Measurements from ENCODE around the gene NOTCH2.

DNA sequence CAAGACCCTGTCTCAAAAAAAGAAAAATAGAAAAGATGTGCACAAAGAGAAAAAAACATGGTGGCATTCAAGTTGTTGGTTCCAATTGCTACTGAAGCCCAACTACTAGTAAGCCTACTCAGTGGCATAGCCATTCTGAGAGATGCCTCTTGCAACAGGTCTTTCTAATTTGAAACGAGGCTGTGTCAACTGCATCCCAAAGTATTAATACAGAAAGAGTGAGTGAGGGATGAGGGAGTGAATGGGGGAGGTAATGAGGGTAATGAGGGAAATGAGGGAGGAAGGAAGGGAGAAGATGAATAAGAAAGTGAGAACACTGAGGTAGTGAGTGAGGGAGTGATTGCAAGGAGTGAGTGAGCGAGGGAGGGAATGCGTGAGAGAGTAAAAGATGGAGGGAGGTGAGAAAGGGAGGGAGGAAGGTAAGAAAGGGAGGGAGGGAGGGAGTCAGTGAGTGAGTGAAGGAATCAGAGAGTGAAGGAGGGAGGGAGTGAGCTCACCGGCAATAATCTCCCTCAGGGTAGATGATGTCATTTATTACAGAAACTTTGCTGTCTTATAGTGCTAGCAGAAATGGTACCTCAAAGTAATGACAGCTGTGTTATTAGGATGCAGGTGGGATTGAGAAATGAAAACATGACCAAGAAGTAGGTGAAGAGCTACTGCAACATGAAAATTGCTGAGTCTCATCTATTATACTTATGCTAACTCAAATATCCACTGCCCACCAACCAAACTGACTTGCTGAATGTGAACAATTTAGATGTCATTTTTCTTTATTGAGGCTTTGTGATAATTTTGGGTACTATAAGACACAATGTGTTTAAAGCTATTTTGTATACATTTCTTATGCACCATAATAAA, 97.5 kb downstream of the NOTCH2 start:
- no peak for TF ChIP-seq POLR2A (IDR thresholded peaks at IDR 0.05)
- no peak for TF ChIP-seq POLR2AphosphoS5 (IDR thresholded peaks at IDR 0.05)
